Endothelial cell of umbilical vein (primary cell): ENCODE results near the gene CALHM1. TPM values are rescaled to one million over a fixed set of nuclear protein-coding genes. Genes with fewer than 3 reads are reported as not detected.

Experiments used
- BruUV-seq: library from RNA; stranded (reverse); fragments of 400-500 nt; replicated peaks from 2 replicates; lab custom pipeline; 2021; lab: Mats Ljungman, UMichigan
- CTCF ChIA-PET: fragments of 300-600, 350-600 bp; sonication (Branson Sonifier 250); formaldehyde crosslinking; loops from one replicate; lab custom pipeline; 2021; ENCODE audit warnings: antibody characterized with exemption, inconsistent platforms; lab: Charles Lee
- POLR2A ChIA-PET: fragments of 300-600, 350-600 bp; sonication (Branson Sonifier 250); formaldehyde crosslinking; loops from one replicate; lab custom pipeline; 2021; ENCODE audit warnings: antibody characterized with exemption, inconsistent platforms; lab: Charles Lee
- DNase-seq: peaks from one replicate; pipeline ENCODE4 v3.0.0-alpha.2; 2011; ENCODE audit warnings: low read depth, low spot score
- FAIRE-seq: peaks from 2 replicates; lab custom pipeline; 2011; peaks lifted over from hg19 to GRCh38; lab: Jason Lieb, UNC
- H2AFZ ChIP-seq: 2 replicates; pipeline ENCODE4 v1.6.0; 2012; ENCODE audit warnings: low read depth, low read length, control low read depth, inconsistent platforms
- H3K27ac ChIP-seq: 2 replicates; pipeline ENCODE4 v1.5.1; 2011; ENCODE audit warnings: low read depth, mild to moderate bottlenecking, control low read depth, low read length, moderate library complexity; ENCODE audit not compliant: insufficient read depth
- H3K27me3 ChIP-seq, 2 experiments: 2 replicates each; pipeline versions ENCODE4 v1.6.0 to v1.6.1; 2011; ENCODE audit warnings: low read length in 2 of 2, mixed read lengths in 1 of 2; ENCODE audit not compliant: control insufficient read depth in 2 of 2, insufficient read depth in 2 of 2
- H3K36me3 ChIP-seq, 2 experiments: 2 replicates in 1 of 2; 3 replicates in 1 of 2; pipeline ENCODE4 v1.5.1; 2011; ENCODE audit warnings: low read length in 2 of 2, mild to moderate bottlenecking in 1 of 2, moderate library complexity in 1 of 2; ENCODE audit not compliant: control insufficient read depth in 2 of 2, insufficient read depth in 2 of 2; ENCODE audit errors: extremely low read depth in 1 of 2
- H3K4me1 ChIP-seq: 3 replicates; pipeline ENCODE4 v1.5.1; 2011; ENCODE audit warnings: mild to moderate bottlenecking, low read length; ENCODE audit not compliant: control insufficient read depth, insufficient read depth; ENCODE audit errors: extremely low read depth
- H3K4me2 ChIP-seq: 2 replicates; pipeline ENCODE4 v1.6.1; 2011; ENCODE audit warnings: low read length, control low read depth, mixed read lengths; ENCODE audit not compliant: insufficient read depth
- H3K4me3 ChIP-seq, 3 experiments: fragments of 200-600 bp in 1 of 3; sonication (generic), shearing (Covaris generic) in 1 of 3; replicated peaks in 1 of 3; 2 replicates each; pipeline ENCODE4 v1.5.1; 2011 to 2016; ENCODE audit warnings: control low read depth in 3 of 3, low read length in 3 of 3, mild to moderate bottlenecking in 2 of 3, inconsistent platforms in 1 of 3, low read depth in 1 of 3, moderate library complexity in 1 of 3; ENCODE audit not compliant: insufficient read depth in 1 of 3
- H3K79me2 ChIP-seq: 2 replicates; pipeline ENCODE4 v1.6.0; 2012; ENCODE audit warnings: low read length, inconsistent platforms; ENCODE audit not compliant: control insufficient read depth, insufficient read depth
- H3K9ac ChIP-seq: replicated peaks from 2 replicates; pipeline ENCODE3; 2011; ENCODE audit warnings: low read length, control low read depth; ENCODE audit not compliant: insufficient read depth; ENCODE audit errors: extremely low read depth
- H3K9me1 ChIP-seq: replicated peaks from 3 replicates; pipeline ENCODE4 v1.6.0; 2011; ENCODE audit warnings: mild to moderate bottlenecking, low read length; ENCODE audit not compliant: control insufficient read depth, insufficient read depth; ENCODE audit errors: extremely low read depth
- H3K9me3 ChIP-seq: replicated peaks from 2 replicates; pipeline ENCODE4 v1.5.1; 2012; ENCODE audit warnings: low read length, inconsistent platforms; ENCODE audit not compliant: control insufficient read depth, insufficient read depth
- H4K20me1 ChIP-seq: replicated peaks from 2 replicates; pipeline ENCODE3; 2011; ENCODE audit warnings: mild to moderate bottlenecking, low read length; ENCODE audit not compliant: control insufficient read depth, insufficient read depth; ENCODE audit errors: extremely low read depth
- CTCF ChIP-seq, 2 donors: IDR thresholded peaks; 1 replicate in 1 of 2; 2 replicates in 1 of 2; pipeline ENCODE4 v1.5.1; 2011; ENCODE audit warnings: low read length in 2 of 2, mild to moderate bottlenecking in 2 of 2, moderate library complexity in 2 of 2, control low read depth in 1 of 2, inconsistent platforms in 1 of 2, low read depth in 1 of 2; ENCODE audit not compliant: insufficient read depth in 1 of 2; ENCODE audit errors: extremely low read depth in 1 of 2
- EZH2 ChIP-seq: IDR thresholded peaks from 2 replicates; pipeline ENCODE4 v1.6.1; 2012; ENCODE audit warnings: borderline replicate concordance, low read depth, mild to moderate bottlenecking, moderate library complexity, low read length, inconsistent platforms; ENCODE audit not compliant: severe bottlenecking
- FOS ChIP-seq: IDR thresholded peaks from 2 replicates; pipeline ENCODE4 v1.6.1; 2011; ENCODE audit warnings: mild to moderate bottlenecking, low read length, moderate library complexity, borderline replicate concordance; ENCODE audit not compliant: insufficient read depth
- GATA2 ChIP-seq: IDR thresholded peaks from 2 replicates; pipeline ENCODE4 v1.7.0; 2011; ENCODE audit warnings: low read depth, mild to moderate bottlenecking, moderate library complexity, mixed read lengths, low read length; ENCODE audit not compliant: insufficient read length, insufficient read depth
- JUN ChIP-seq: IDR thresholded peaks from 2 replicates; pipeline ENCODE4 v1.6.1; 2011; ENCODE audit warnings: borderline replicate concordance, low read depth; ENCODE audit not compliant: insufficient read length, insufficient read depth
- MAX ChIP-seq: IDR thresholded peaks from 2 replicates; pipeline ENCODE4 v1.6.1; 2011; ENCODE audit not compliant: insufficient read depth, insufficient read length
- MYC ChIP-seq: IDR thresholded peaks from one replicate; pipeline ENCODE4 v1.6.1; 2011; ENCODE audit warnings: mild to moderate bottlenecking, low read depth, low read length
- POLR2A ChIP-seq: IDR thresholded peaks from 2 replicates; pipeline ENCODE4 v1.6.1; 2012; ENCODE audit warnings: low read depth, mild to moderate bottlenecking, control low read depth, low read length
- POLR2AphosphoS5 ChIP-seq: IDR thresholded peaks from 2 replicates; pipeline ENCODE4 v1.6.1; 2012; ENCODE audit warnings: low read depth, mild to moderate bottlenecking, control low read depth, low read length, moderate library complexity; ENCODE audit not compliant: insufficient read depth
- dilution Hi-C: fragments of 300-500 bp; cut with MboI; formaldehyde crosslinking; loops from one replicate; pipeline ENCODE4 v1.15.0; 2019; ENCODE audit warnings: low sequenced_read_pairs; ENCODE audit not compliant: extremely low pct_ligation_motif_present
- intact Hi-C: fragments of 100-400 bp; cut with micrococcal nuclease; formaldehyde crosslinking; loops from one replicate; pipeline ENCODE4 v1.10.0; 2022
- polyA plus RNA-seq, 4 experiments: library from polyadenylated mRNA; depleted of rRNA in 3 of 4; stranded (reverse) in 3 of 4; unstranded in 1 of 4; fragments of >200 nt; gene quantifications; 2 replicates each; pipeline versions ENCODE4 v1.2.1 to v1.2.3, GENCODE V29; 2011 to 2012; ENCODE audit warnings: missing spikeins in 1 of 4
- total RNA-seq: library from RNA; stranded (reverse); gene quantifications from 2 replicates; pipeline ENCODE4 v1.2.3, GENCODE V29; 2021

Gene CALHM1
- total and polyA plus RNA-seq, 2 donors (not counting 3 experiments of a cell fraction or from before 2014, with no cell fraction given), result not detected

- Histone ChIP-seq H3K4me1 (no peaks in the 10 kb centered on the region), H3K4me3 (no peak overlapping the region), H4K20me1 (no peaks in the 10 kb centered on the region), H3K36me3 (no peaks in the 10 kb centered on the region), H3K27me3 (no peaks in the 10 kb centered on the region), H2AFZ (no peak overlapping the region), H3K79me2 (no peaks in the 10 kb centered on the region), H3K9me1 (no peaks in the 10 kb centered on the region), H3K9ac (no peak overlapping the region), H3K4me2 (no peak overlapping the region), H3K9me3 (no peaks in the 10 kb centered on the region), H3K27ac (no peak overlapping the region)
- POLR2A ChIA-PET, result no interaction called here
- CTCF ChIA-PET, result interaction anchor here (1.3 kb wide), 1 partner anchor 8 kb away, joined by 3 read pairs; the partner anchor contains the start of gene CALHM2
- no peak for FAIRE-seq
- dilution Hi-C loops (no loop called here), intact Hi-C loops (no loop called here)
- no TSS peak for BruUV-seq
- no peak for TF ChIP-seq GATA2
- no peak for TF ChIP-seq JUN
- TF ChIP-seq POLR2AphosphoS5, result no peak
- TF ChIP-seq CTCF (IDR thresholded peaks at IDR 0.05; ENCODE audit: extremely low read depth in 1 of 2, insufficient read depth in 1 of 2, low read depth in 1 of 2, low read length in 2 of 2), result no peak
- no peak for TF ChIP-seq EZH2
- TF ChIP-seq FOS, result no peak
- TF ChIP-seq MAX, result no peak
- TF ChIP-seq POLR2A, result no peak
- TF ChIP-seq MYC, result no peak
- DNase-seq, result no peak
These were observed 915 bp upstream of the CALHM1 start for GRCh38 chr10:103459615-103460014.
